GM19035 (cell line): Measurements from ENCODE around the gene PABPN1L.

Experiments used
- ATAC-seq: cut with Tn5 transposase; IDR thresholded peaks from one replicate; pipeline ENCODE4 v1.9.1; 2021; ENCODE audit not compliant: unreplicated experiment

PABPN1L gene

GRCh38 chr16:88884569-88885271 is 18.3 kb upstream of the PABPN1L start:
- ATAC-seq = no peak

GRCh38 chr16:88883946-88884345 is 17.5 kb upstream of the PABPN1L start:
- ATAC-seq = no peak

DNA sequence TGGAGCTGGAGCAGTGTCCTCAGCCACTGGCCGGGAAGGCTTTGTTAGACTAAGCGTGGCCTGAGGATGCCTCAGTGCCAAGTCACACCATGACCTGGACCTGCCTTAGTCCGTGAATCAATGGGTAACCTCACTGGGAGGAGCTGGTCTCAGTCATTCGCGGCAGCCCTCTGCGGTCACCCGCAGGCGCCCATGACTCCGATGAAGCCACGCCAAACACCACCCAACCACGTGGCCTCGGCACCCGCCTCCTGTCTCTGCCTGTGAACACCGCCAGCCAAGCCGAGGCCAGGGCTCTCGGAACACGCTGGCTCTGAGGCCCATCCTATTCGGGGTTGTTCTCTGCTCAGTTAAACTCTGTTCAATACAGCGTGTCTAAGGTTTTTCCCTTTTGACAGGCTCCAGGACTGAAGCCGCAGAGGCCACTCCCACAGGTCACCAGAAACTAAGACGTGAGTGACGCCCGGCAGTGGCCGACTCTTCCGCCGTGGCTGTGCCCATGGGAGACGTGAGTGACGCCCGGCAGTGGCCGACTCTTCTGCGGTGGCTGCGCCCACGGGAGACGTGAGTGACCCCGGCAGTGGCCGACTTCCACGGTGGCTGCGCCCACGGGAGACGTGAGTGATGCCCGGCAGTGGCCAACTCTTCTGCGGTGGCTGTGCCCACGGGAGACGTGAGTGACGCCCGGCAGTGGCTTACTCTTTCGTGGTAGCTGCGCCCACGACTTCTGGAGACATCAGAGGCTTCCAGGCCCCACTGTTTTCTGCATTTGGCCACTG is 16.8 kb upstream of the PABPN1L start:
- no peak for ATAC-seq

GRCh38 chr16:88882358-88883030 is 16.0 kb upstream of the PABPN1L start:
- no peak for ATAC-seq

- no peak for ATAC-seq
Observed at GRCh38 chr16:88881675-88882357, 15.4 kb upstream of the PABPN1L start.

- no peak for ATAC-seq
Observed at GRCh38 chr16:88881007-88881615, 14.7 kb upstream of the PABPN1L start.

DNA sequence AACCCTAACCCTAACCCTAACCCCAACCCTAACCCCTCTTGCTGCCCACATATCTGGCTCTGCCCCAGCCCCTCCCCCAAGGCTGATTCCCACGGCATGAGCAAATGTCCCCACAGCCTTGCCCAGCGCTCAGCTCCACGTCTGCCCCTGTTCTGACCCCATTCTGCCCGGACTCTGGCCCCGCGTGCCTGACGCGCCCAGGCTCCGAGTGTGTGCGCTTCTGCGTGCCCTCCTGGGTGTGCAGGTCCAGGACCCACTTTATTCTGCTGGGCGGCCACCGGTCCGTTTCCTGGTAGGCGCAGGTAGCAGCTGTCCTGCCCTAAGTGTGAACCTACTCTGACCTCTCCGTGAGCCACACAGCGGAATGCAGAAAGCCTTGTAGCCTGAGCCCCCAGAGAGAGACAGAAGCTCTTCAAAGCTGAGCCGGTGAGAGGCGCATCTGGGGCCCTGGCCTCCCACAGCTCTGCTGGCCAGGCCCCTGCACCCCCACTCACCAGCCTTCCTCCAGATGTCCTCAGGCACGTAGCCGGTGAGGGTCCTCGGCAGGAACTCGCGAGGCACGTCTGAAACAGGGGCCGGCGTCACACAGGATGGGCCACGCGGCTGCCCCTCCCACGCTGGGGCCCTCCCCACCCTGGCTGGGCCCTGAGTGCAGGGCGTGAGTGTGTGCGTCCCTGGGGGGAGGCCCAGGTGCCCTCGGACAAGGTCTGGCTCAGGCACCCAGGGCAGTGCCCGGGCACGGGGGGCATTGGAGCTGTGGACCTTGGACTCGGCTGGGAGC is 14.0 kb upstream of the PABPN1L start:
- ATAC-seq = no peak

DNA sequence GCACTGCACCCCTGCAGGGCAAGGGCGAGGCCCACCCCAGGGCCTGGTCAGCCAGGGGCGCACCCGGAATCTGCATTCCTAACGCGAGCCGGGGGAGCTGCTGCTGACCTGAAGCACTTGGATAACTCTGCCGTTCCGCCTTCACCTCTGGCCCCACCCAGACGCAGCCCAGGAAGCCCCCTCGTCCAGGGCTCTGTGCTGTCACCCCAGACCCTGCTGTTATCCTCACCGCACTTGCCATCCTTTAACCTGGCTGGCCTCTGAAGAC is 13.3 kb upstream of the PABPN1L start:
- ATAC-seq = no peak

- no peak for ATAC-seq
Observed at GRCh38 chr16:88878967-88879787, 12.7 kb upstream of the PABPN1L start.

GRCh38 chr16:88878356-88878755 is 11.9 kb upstream of the PABPN1L start:
- no peak for ATAC-seq

- ATAC-seq = no peak
Observed at GRCh38 chr16:88877564-88878289, 11.3 kb upstream of the PABPN1L start.

DNA sequence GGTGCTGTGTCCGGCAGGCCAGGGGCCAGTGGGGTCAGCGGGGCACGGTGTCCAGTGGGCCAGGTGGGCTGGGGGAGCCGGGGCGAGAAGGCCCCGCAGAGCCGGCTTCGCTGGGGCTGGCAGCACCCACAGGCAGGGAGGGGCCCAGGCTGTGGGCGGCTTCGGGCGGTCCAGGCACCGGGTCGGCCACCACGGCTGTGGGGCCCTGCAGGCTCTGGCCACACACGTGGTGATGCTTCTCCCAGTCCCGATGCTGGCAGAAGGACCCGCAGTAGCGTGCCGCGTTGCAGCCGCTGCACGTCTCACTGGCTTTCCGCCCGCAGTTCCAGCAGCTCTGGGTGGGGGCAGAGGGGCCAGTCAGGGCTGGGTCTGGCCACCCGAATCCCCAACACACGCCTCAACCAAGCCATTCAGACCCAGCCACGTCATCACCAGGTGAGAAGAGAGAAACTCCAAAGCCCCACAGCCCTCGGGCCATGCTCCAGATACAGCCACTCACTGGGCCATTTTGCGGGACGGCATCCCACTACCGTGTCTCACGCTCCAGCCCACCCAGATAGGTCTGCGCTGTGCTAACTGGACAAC is 10.6 kb upstream of the PABPN1L start:
- ATAC-seq = no peak

DNA sequence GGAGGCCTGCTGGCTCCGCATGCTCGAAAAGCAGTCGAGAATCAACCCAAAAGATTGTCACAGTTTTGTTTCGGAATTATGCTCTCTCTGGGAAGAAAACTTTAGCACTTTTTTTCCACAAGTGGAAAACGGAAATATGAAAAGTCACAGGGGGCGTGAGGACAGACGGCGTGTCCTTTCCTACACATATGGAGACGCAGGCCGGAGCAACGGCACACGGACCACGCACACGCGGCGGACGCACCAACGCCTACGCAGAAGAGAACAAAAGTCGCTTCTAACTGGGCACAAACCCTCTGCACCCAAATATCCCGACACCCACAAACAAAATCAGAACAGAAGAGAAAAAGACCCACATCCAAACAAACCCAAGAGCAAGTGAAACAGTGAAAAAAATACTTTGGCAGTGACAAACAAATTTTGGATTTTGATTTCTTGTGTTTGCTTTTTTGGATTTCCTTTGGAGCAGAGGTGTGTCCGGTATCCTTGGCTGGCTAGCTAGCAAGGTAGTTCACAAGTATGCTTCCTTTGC is 9.3 kb upstream of the PABPN1L start:
- no peak for ATAC-seq

DNA sequence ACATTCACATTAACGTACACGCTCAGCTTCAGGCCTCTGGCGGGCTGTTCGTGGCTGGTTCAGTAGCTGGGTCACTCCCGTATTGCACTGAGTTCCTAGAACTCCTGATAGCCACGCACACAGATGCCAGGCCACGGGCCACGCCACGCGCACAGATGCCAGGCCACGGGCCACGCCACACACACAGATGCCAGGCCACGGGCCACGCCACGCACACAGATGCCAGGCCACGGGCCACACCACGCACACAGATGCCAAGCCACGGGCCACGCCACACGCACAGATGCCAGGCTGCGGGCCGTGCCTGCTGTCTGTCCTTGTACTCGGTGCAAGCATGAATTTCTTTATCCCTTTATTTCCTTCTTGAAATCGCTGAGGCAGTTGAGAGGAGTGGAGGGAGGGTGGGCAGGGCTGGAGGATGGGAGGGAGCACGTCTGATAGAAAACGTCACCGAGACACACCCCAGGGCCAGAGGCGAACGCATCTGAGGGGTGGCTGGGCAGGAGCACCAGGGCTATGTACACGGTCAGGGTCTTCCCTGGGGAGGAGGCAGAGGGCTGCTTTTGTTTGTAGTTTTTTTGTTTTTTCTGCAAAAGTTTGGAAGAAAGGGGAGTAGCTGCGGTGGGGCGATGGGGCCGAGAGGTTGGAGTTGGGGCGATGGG is 8.6 kb upstream of the PABPN1L start:
- ATAC-seq = no peak

GRCh38 chr16:88872650-88873331 is 6.3 kb upstream of the PABPN1L start:
- ATAC-seq = no peak

GRCh38 chr16:88871730-88872416 is 5.4 kb upstream of the PABPN1L start:
- ATAC-seq = no peak

DNA sequence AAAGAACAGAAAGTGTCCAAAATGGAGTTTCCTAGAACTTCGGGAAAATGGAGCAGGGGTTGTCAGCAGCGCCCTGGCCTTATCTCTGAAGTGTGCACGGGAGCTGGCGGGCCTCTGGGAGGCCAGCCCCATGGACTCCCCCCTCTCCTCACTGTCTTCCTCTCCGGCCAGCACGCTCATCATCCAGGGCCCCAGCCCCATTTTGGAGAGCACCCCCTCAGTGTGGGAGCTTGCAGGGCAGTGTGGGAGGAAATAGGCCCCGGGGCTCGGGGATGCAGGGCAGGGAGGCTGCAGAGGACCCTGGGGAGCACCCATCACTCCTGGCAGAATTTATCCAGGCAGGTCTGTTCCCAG is 4.9 kb upstream of the PABPN1L start:
- no peak for ATAC-seq
